GM23338 (cell line): ENCODE measurements around the gene CACNA1H. TPM values are rescaled to one million over a fixed set of nuclear protein-coding genes. Genes with fewer than 3 reads are reported as not detected.
A peak's percentile ranks its signal among the peaks of the same experiment; 100 is the strongest.

Experiments used
- ATAC-seq: fragments of 200-7000 bp; cut with Tn5 transposase; 3 replicates; pipeline ENCODE4 v1.9.1; 2020
- DNase-seq: peaks from one replicate; pipeline ENCODE4 v3.0.0-alpha.2; 2015; ENCODE audit warnings: low spot score
- H2AFZ ChIP-seq: fragments of 200-600 bp; sonication (generic); 2 replicates; pipeline ENCODE4 v1.8.0; 2016; ENCODE audit warnings: antibody characterized with exemption, mild to moderate bottlenecking, moderate library complexity
- H3F3A ChIP-seq: fragments of 200-600 bp; sonication (generic); replicated peaks from 2 replicates; pipeline ENCODE4 v1.8.0; 2017; ENCODE audit warnings: antibody characterized with exemption, mixed run types, low read depth
- H3K27ac ChIP-seq: fragments of 200-600 bp; sonication (generic); 2 replicates; pipeline ENCODE4 v1.6.1; 2016; ENCODE audit warnings: low read depth
- H3K27me3 ChIP-seq: fragments of 200-600 bp; sonication (generic); 2 replicates; pipeline ENCODE4 v1.8.0; 2016; ENCODE audit warnings: mild to moderate bottlenecking, mixed run types, moderate library complexity; ENCODE audit not compliant: insufficient read depth
- H3K36me3 ChIP-seq: fragments of 200-600 bp; sonication (generic); 2 replicates; pipeline ENCODE4 v1.8.0; 2016; ENCODE audit warnings: mild to moderate bottlenecking; ENCODE audit not compliant: insufficient read depth
- H3K4me1 ChIP-seq: fragments of 200-600 bp; sonication (generic); 2 replicates; pipeline ENCODE4 v1.8.0; 2016; ENCODE audit warnings: mild to moderate bottlenecking, moderate library complexity; ENCODE audit not compliant: insufficient read depth
- H3K4me2 ChIP-seq: fragments of 200-600 bp; sonication (generic); 2 replicates; pipeline ENCODE4 v1.7.1; 2017; ENCODE audit warnings: mixed run types
- H3K4me3 ChIP-seq: fragments of 200-600 bp; sonication (generic); 2 replicates; pipeline ENCODE4 v1.6.1; 2016; ENCODE audit warnings: mixed run types
- H3K79me2 ChIP-seq: fragments of 200-600 bp; sonication (generic); replicated peaks from 2 replicates; pipeline ENCODE4 v1.8.0; 2017; ENCODE audit warnings: mild to moderate bottlenecking; ENCODE audit not compliant: insufficient read depth
- H3K9me2 ChIP-seq: fragments of 200-600 bp; sonication (generic); 2 replicates; pipeline ENCODE4 v1.8.0; 2017; ENCODE audit not compliant: insufficient read depth
- H4K20me1 ChIP-seq: fragments of 200-600 bp; sonication (generic); replicated peaks from 2 replicates; pipeline ENCODE4 v1.8.0; 2017; ENCODE audit warnings: mild to moderate bottlenecking; ENCODE audit not compliant: insufficient read depth
- H3K27ac Mint-ChIP-seq: 2 replicates; pipeline ENCODE4 v1.8.0; 2020; ENCODE audit warnings: inconsistent platforms, mild to moderate bottlenecking, moderate library complexity, mixed read lengths
- H3K27me3 Mint-ChIP-seq: 3 replicates; pipeline ENCODE4 v1.8.0; 2022; ENCODE audit warnings: low read depth, mild to moderate bottlenecking, moderate library complexity, mixed read lengths, inconsistent platforms; ENCODE audit not compliant: insufficient read depth, poor library complexity
- H3K36me3 Mint-ChIP-seq: 3 replicates; pipeline ENCODE4 v1.8.0; 2021; ENCODE audit warnings: low read depth, mild to moderate bottlenecking, inconsistent platforms, moderate library complexity, mixed read lengths
- H3K4me1 Mint-ChIP-seq: 3 replicates; pipeline ENCODE4 v1.8.0; 2020; ENCODE audit warnings: mild to moderate bottlenecking, inconsistent platforms, mixed read lengths
- H3K4me3 Mint-ChIP-seq: 3 replicates; pipeline ENCODE4 v1.8.0; 2021; ENCODE audit warnings: moderate library complexity, mild to moderate bottlenecking, inconsistent platforms, mixed read lengths
- H3K9me3 Mint-ChIP-seq: 3 replicates; pipeline ENCODE4 v1.8.0; 2020; ENCODE audit warnings: moderate library complexity, mild to moderate bottlenecking, inconsistent platforms, mixed read lengths
- CREB1 ChIP-seq: fragments of 250-450 bp; sonication (Bioruptor Pico); IDR thresholded peaks from 2 replicates; pipeline ENCODE4 v1.5.0; 2020; ENCODE audit warnings: low read depth, mild to moderate bottlenecking, moderate library complexity
- CTCF ChIP-seq, 2 experiments: fragments of 200-600 bp in 1 of 2; sonication (generic) in 1 of 2; conservative IDR thresholded peaks; 2 replicates each; pipeline versions ENCODE4 v1.5.1 to v1.6.1; 2016 to 2017; ENCODE audit warnings: antibody characterized with exemption in 2 of 2, low read depth in 2 of 2, mild to moderate bottlenecking in 2 of 2, moderate library complexity in 1 of 2
- EZH2 ChIP-seq: fragments of 200-600 bp; sonication (generic); IDR thresholded peaks from one replicate; pipeline ENCODE4 v1.8.0; 2017; ENCODE audit warnings: antibody characterized with exemption, mild to moderate bottlenecking, low read depth; ENCODE audit not compliant: unreplicated experiment
- POLR2AphosphoS5 ChIP-seq: IDR thresholded peaks from 2 replicates; pipeline ENCODE4 v1.6.1; 2016; ENCODE audit warnings: antibody characterized with exemption, low read depth
- REST ChIP-seq: IDR thresholded peaks from one replicate; pipeline ENCODE4 v1.6.1; 2018; ENCODE audit warnings: antibody characterized with exemption; ENCODE audit not compliant: unreplicated experiment
- ZNF114 ChIP-seq: fragments of 250-450 bp; sonication (Bioruptor Pico); IDR thresholded peaks from 2 replicates; pipeline ENCODE4 v1.5.0; 2020; ENCODE audit warnings: mild to moderate bottlenecking, moderate library complexity
- polyA plus RNA-seq: library from polyadenylated mRNA; unstranded; fragments of >200 nt; fragmentation: Nextera tagmentation; extraction: Ambion mirVana; gene quantifications from 2 replicates; pipeline ENCODE4 v1.2.1, GENCODE V29; 2016
- total RNA-seq: library from RNA; depleted of rRNA; stranded (reverse); fragments of >200 nt; shearing (Covaris generic); gene quantifications from 2 replicates; pipeline ENCODE4 v1.2.3, GENCODE V29; 2014
- TF ChIP-seq, protein P1 (sequence below): IDR thresholded peaks from 2 replicates; pipeline ENCODE4 v1.6.1; 2016; ENCODE audit warnings: antibody characterized with exemption

CACNA1H gene
- total and polyA plus RNA-seq, 2 experiments from 2014 or later: 3.5 to 43.3 TPM

- H3K27me3 Mint-ChIP-seq: peaks cover 6% of the 10 kb centered on the region
- H2AFZ ChIP-seq: no peak overlapping the region
- no peak overlapping the region for H3K27ac Mint-ChIP-seq
Measured at GRCh38 chr16:1105888-1106620, 46.9 kb upstream of the CACNA1H start.

More at GRCh38 chr16:1105888-1106620, 46.9 kb upstream of the CACNA1H start:
- Mint-ChIP-seq H3K36me3 (no peaks in the 10 kb centered on the region), H3K4me3 (no peak overlapping the region), H3K9me3 (no peaks in the 10 kb centered on the region), H3K4me1 (no peaks in the 10 kb centered on the region)
- Histone ChIP-seq H3K9me2 (no peaks in the 10 kb centered on the region), H4K20me1 (no peaks in the 10 kb centered on the region), H3K4me2 (no peak overlapping the region), H3K4me3 (no peak overlapping the region), H3K79me2 (no peaks in the 10 kb centered on the region), H3K36me3 (no peaks in the 10 kb centered on the region), H3K27ac (no peak overlapping the region), H3F3A (0 out of 2 replicates have a peak, but pooled peaks cover 4% of the 10 kb centered on the region), H3K27me3 (no peaks in the 10 kb centered on the region), H3K4me1 (no peaks in the 10 kb centered on the region)
- peak; percentile 73 for ATAC-seq
- DNase-seq: peak; percentile 85
- TF ChIP-seq EZH2 (no peak), CREB1 (CRISPR knock-in tag) (no peak), POLR2AphosphoS5 (no peak), REST (no peak), CTCF (conservative IDR thresholded peaks at IDR 0.05; ENCODE audit: low read depth in 2 of 2) (peak; percentile 57 to 94), ZNF114 (CRISPR knock-in tag) (no peak)
- TF ChIP-seq, protein P1, sequence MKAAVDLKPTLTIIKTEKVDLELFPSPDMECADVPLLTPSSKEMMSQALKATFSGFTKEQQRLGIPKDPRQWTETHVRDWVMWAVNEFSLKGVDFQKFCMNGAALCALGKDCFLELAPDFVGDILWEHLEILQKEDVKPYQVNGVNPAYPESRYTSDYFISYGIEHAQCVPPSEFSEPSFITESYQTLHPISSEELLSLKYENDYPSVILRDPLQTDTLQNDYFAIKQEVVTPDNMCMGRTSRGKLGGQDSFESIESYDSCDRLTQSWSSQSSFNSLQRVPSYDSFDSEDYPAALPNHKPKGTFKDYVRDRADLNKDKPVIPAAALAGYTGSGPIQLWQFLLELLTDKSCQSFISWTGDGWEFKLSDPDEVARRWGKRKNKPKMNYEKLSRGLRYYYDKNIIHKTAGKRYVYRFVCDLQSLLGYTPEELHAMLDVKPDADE: no peak
